PFSK-1 (cell line): ENCODE results near the gene NBL1.

ENCODE experiments used
- FOXP2 ChIP-seq: optimal IDR thresholded peaks from 2 replicates; pipeline ENCODE3; 2011; ENCODE audit warnings: borderline replicate concordance, control low read depth, inconsistent platforms; ENCODE audit not compliant: insufficient read depth; ENCODE audit errors: extremely low read length, extremely low read depth
- POLR2AphosphoS5 ChIP-seq: IDR thresholded peaks from 2 replicates; pipeline ENCODE4 v1.6.1; 2012; ENCODE audit warnings: low read depth, mild to moderate bottlenecking, control low read depth, low read length, moderate library complexity
- SIN3A ChIP-seq: IDR thresholded peaks from 2 replicates; pipeline ENCODE4 v1.6.1; 2012; ENCODE audit warnings: mild to moderate bottlenecking, low read length, moderate library complexity, borderline replicate concordance; ENCODE audit not compliant: insufficient read depth
- TAF1 ChIP-seq: IDR thresholded peaks from 2 replicates; pipeline ENCODE4 v1.6.1; 2012; ENCODE audit warnings: low read length, control low read depth, borderline replicate concordance; ENCODE audit not compliant: insufficient read depth
- TF ChIP-seq, protein P1 (sequence below), 2 experiments: IDR thresholded peaks; 2 replicates each; pipeline versions ENCODE4 v1.6.1 to v1.8.0; 2011 to 2012; ENCODE audit warnings: low read depth in 2 of 2, low read length in 2 of 2, control low read depth in 1 of 2, inconsistent platforms in 1 of 2, mild to moderate bottlenecking in 1 of 2, moderate library complexity in 1 of 2; ENCODE audit not compliant: insufficient read depth in 1 of 2

NBL1 gene

DNA sequence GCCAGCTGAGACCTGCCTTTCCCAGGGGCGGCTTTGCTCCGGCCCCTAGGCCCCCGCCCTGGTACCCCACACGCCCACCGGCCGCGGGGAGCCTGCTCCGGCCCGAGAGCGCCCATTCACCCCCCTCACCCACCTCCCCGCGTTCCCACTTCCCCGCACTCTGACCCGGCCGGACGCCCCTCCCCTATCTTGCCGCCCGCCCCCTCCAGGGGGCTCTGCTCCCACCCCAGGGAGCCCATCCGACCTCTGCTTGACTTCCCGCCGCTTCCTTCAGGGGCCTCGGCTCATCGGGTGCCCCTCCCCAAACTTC is 21.0 kb downstream of the NBL1 start:
- TF ChIP-seq TAF1 (no peak), SIN3A (no peak), POLR2AphosphoS5 (no peak), FOXP2 (no peak)

- TF ChIP-seq, protein P1, sequence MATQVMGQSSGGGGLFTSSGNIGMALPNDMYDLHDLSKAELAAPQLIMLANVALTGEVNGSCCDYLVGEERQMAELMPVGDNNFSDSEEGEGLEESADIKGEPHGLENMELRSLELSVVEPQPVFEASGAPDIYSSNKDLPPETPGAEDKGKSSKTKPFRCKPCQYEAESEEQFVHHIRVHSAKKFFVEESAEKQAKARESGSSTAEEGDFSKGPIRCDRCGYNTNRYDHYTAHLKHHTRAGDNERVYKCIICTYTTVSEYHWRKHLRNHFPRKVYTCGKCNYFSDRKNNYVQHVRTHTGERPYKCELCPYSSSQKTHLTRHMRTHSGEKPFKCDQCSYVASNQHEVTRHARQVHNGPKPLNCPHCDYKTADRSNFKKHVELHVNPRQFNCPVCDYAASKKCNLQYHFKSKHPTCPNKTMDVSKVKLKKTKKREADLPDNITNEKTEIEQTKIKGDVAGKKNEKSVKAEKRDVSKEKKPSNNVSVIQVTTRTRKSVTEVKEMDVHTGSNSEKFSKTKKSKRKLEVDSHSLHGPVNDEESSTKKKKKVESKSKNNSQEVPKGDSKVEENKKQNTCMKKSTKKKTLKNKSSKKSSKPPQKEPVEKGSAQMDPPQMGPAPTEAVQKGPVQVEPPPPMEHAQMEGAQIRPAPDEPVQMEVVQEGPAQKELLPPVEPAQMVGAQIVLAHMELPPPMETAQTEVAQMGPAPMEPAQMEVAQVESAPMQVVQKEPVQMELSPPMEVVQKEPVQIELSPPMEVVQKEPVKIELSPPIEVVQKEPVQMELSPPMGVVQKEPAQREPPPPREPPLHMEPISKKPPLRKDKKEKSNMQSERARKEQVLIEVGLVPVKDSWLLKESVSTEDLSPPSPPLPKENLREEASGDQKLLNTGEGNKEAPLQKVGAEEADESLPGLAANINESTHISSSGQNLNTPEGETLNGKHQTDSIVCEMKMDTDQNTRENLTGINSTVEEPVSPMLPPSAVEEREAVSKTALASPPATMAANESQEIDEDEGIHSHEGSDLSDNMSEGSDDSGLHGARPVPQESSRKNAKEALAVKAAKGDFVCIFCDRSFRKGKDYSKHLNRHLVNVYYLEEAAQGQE (IDR thresholded peaks at IDR 0.05; ENCODE audit: insufficient read depth in 1 of 2, low read depth in 2 of 2, low read length in 2 of 2), result no peak
- no peak for TF ChIP-seq TAF1
- TF ChIP-seq SIN3A, result no peak
- no peak for TF ChIP-seq FOXP2
- no peak for TF ChIP-seq POLR2AphosphoS5
These were observed 21.7 kb downstream of the NBL1 start for GRCh38 chr1:19665496-19666465.

DNA sequence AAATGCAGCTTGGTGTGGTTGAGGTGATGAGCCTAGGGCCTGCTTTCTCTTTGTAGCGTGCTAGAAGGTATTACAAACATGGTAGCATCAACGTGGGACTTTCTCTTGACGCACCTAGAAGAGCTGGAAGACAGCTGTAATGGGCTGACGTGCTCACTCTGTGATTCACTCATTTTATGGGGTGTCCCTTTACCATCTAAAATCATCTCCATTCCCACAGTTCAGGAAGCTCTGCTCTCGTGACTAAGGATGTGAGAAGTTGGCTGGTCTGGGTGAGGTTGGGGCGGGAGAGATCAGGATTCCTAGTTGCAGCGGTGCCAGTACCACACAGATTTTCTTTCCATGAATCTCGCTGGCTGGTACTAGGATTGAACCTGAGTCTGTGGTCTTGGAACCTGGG is 24.8 kb downstream of the NBL1 start:
- TF ChIP-seq POLR2AphosphoS5, result no peak
- TF ChIP-seq TAF1, result no peak
- TF ChIP-seq, protein P1 (IDR thresholded peaks at IDR 0.05; ENCODE audit: insufficient read depth in 1 of 2, low read depth in 2 of 2, low read length in 2 of 2), result no peak
- TF ChIP-seq SIN3A, result no peak
- TF ChIP-seq FOXP2, result no peak

GRCh38 chr1:19670787-19671186 is 26.7 kb downstream of the NBL1 start:
- TF ChIP-seq, protein P1 (IDR thresholded peaks at IDR 0.05; ENCODE audit: insufficient read depth in 1 of 2, low read depth in 2 of 2, low read length in 2 of 2), result no peak
- TF ChIP-seq TAF1 (no peak), SIN3A (no peak), FOXP2 (no peak), POLR2AphosphoS5 (no peak)

DNA sequence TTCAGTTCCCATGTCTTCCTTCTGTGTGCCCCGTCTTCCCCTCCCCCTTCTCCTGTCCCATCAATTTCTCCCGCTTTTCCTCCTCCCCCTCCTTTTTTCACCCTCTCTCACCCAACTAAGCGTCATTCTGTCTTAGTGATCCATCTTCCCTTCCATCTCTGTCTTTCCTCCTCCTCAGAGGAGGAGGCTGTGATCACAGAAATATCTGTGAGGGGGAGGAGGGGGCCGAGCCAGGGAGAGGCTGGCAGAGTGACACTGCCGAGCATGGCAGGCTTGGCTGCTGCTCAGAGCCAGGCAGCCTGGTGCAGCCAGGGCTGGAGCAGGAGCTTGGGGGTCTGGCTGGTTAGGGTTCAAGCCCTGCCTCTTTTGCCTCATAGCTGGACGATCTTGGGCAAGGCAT is 28.1 kb downstream of the NBL1 start:
- TF ChIP-seq POLR2AphosphoS5 (no peak), FOXP2 (no peak), SIN3A (no peak), TAF1 (no peak)
- TF ChIP-seq, protein P1 (IDR thresholded peaks at IDR 0.05; ENCODE audit: insufficient read depth in 1 of 2, low read depth in 2 of 2, low read length in 2 of 2), result no peak
